SU-DHL-6 (cell line): Measurements from ENCODE around the gene AGO4.

Experiments
- H2AFZ ChIP-seq: fragments of 200-600 bp; sonication (generic); 2 replicates; pipeline ENCODE4 v1.6.1; 2014; ENCODE audit warnings: low read depth, mild to moderate bottlenecking, moderate library complexity, mixed read lengths, antibody characterized with exemption, low read length; ENCODE audit not compliant: severe bottlenecking
- H3F3A ChIP-seq: fragments of 200-600 bp; shearing (Covaris generic); 2 replicates; pipeline ENCODE4 v1.6.0; 2016; ENCODE audit warnings: antibody characterized with exemption, mild to moderate bottlenecking; ENCODE audit not compliant: insufficient read depth
- H3K27ac ChIP-seq: fragments of 200-600 bp; sonication (generic); 2 replicates; pipeline ENCODE4 v1.5.1; 2016; ENCODE audit warnings: low read depth, mild to moderate bottlenecking, low read length, moderate library complexity, mixed read lengths
- H3K27me3 ChIP-seq: fragments of 200-600 bp; sonication (generic), shearing (Covaris generic); 2 replicates; pipeline ENCODE4 v1.6.0; 2014; ENCODE audit warnings: mild to moderate bottlenecking, low read length
- H3K36me3 ChIP-seq: fragments of 200-600 bp; sonication (generic); 2 replicates; pipeline ENCODE4 v1.6.1; 2014; ENCODE audit warnings: mild to moderate bottlenecking, low read length, mixed read lengths
- H3K4me2 ChIP-seq: fragments of 300-600, 200-600 bp; shearing (Covaris generic), sonication (generic); 2 replicates; pipeline ENCODE4 v1.6.0; 2014; ENCODE audit warnings: low read length, low read depth, mild to moderate bottlenecking; ENCODE audit not compliant: poor library complexity, severe bottlenecking
- H3K4me3 ChIP-seq: fragments of 200-600 bp; sonication (generic); 2 replicates; pipeline ENCODE4 v1.5.1; 2014; ENCODE audit warnings: antibody characterized with exemption, low read length, mild to moderate bottlenecking, mixed read lengths; ENCODE audit not compliant: insufficient read depth, poor library complexity, severe bottlenecking
- H3K79me2 ChIP-seq: fragments of 200-600 bp; sonication (generic); 2 replicates; pipeline ENCODE4 v1.6.1; 2014; ENCODE audit warnings: mild to moderate bottlenecking, low read length, moderate library complexity; ENCODE audit not compliant: insufficient read depth
- H3K9ac ChIP-seq: fragments of 200-600 bp; sonication (generic); 2 replicates; pipeline ENCODE4 v1.7.0; 2014; ENCODE audit warnings: mild to moderate bottlenecking, low read length
- H3K9me2 ChIP-seq: fragments of 200-600 bp; sonication (generic); replicated peaks from 2 replicates; pipeline ENCODE4 v1.6.1; 2014; ENCODE audit warnings: low read length; ENCODE audit not compliant: insufficient read depth
- H3K9me3 ChIP-seq: fragments of 200-600 bp; sonication (generic); 2 replicates; pipeline ENCODE4 v1.6.1; 2014; ENCODE audit warnings: low read length, mixed read lengths; ENCODE audit not compliant: insufficient read depth
- H4K20me1 ChIP-seq: fragments of 200-600 bp; sonication (generic); 2 replicates; pipeline ENCODE4 v1.6.1; 2014; ENCODE audit warnings: low read depth, mild to moderate bottlenecking, antibody characterized with exemption, low read length, moderate library complexity, mixed read lengths
- EZH2phosphoT487 ChIP-seq: fragments of 200-600 bp; sonication (generic), shearing (Covaris generic); conservative IDR thresholded peaks from 2 replicates; pipeline ENCODE4 v1.6.1; 2018; ENCODE audit warnings: mild to moderate bottlenecking, antibody characterized with exemption, low read length, moderate library complexity, mixed read lengths
- TF ChIP-seq, protein P1 (sequence below): fragments of 200-600 bp; sonication (generic); IDR thresholded peaks from one replicate; pipeline ENCODE4 v1.5.1; 2017; ENCODE audit warnings: antibody characterized with exemption, mild to moderate bottlenecking, low read length, moderate library complexity; ENCODE audit not compliant: insufficient read depth, poor library complexity, severe bottlenecking

AGO4 gene

DNA sequence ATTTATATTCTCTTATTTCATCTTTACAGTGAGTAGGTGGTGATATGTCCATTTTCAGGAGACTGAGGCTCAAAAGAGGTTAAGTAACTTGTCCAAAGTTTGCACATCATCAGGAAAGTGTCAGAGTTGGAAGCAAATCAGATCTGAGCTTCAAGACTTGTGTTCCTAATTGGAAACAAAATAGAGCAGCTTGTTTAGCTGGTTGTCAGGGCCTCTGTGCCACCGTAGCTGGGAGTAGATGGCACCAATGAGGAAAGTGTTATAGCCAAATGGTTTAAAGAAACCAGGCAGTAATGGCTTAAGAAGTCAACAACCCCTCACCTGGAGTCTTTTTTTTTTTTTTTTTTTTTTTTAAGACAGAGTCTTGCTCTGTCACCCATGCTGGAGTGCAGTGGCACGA lies 94.9 kb downstream of the AGO4 start:
- no peak for TF ChIP-seq EZH2phosphoT487
- TF ChIP-seq, protein P1, sequence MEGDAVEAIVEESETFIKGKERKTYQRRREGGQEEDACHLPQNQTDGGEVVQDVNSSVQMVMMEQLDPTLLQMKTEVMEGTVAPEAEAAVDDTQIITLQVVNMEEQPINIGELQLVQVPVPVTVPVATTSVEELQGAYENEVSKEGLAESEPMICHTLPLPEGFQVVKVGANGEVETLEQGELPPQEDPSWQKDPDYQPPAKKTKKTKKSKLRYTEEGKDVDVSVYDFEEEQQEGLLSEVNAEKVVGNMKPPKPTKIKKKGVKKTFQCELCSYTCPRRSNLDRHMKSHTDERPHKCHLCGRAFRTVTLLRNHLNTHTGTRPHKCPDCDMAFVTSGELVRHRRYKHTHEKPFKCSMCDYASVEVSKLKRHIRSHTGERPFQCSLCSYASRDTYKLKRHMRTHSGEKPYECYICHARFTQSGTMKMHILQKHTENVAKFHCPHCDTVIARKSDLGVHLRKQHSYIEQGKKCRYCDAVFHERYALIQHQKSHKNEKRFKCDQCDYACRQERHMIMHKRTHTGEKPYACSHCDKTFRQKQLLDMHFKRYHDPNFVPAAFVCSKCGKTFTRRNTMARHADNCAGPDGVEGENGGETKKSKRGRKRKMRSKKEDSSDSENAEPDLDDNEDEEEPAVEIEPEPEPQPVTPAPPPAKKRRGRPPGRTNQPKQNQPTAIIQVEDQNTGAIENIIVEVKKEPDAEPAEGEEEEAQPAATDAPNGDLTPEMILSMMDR: no peak
- Histone ChIP-seq H3K27me3 (no peaks in the 10 kb centered on the region), H3K4me2 (no peak overlapping the region), H3K9ac (no peak overlapping the region), H3K9me3 (no peaks in the 10 kb centered on the region), H3K9me2 (no peaks in the 10 kb centered on the region), H3K4me3 (no peak overlapping the region), H2AFZ (no peak overlapping the region), H3F3A (no peaks in the 10 kb centered on the region), H3K27ac (no peak overlapping the region), H3K36me3 (peaks cover 8% of the 10 kb centered on the region), H4K20me1 (no peaks in the 10 kb centered on the region), H3K79me2 (no peaks in the 10 kb centered on the region)
